ENCODE data around the gene XXYLT1. TPM values are rescaled to one million over a fixed set of nuclear protein-coding genes. Genes with fewer than 3 reads are reported as not detected.

Gene XXYLT1
- total RNA-seq, 1 experiment from 2014 or later = 25.5 TPM

DNA sequence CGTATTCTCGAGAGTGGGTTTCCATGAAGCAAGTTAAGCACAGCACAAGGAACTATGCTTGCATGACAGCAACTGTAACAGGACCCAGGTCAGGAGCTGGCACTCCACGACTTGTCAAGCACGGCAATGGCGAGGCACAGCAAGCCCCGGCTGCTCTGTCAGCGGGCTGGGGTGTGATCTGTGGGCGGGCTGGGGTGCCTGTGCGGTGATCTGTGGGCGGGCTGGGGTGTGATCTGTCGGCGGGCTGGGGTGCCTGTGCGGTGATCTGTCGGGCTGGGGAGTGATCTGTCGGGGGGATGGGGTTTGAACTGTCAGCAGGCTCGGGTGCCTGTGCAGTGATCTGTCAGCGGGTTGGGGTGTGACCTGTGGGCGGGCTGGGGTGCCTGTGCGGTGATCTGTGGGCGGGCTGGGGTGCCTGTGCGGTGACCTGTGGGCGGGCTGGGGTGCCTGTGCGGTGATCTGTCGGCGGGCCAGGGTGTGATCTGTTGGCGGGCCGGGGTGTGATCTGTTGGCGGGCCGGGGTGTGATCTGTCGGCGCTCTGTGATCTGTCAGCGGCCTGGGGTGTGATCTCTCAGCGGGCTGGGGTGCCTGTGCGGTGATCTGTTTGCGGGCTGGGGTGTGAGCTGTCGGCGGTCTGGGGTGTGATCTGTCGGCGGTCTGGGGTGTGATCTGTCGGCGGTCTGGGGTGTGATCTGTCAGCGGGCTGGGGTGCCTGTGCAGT is 205.7 kb downstream of the XXYLT1 start:
- no peaks in the 10 kb centered on the region for H3K79me2 ChIP-seq (ENCODE audit: low read length)
- no peaks in the 10 kb centered on the region for H3K9me3 ChIP-seq (ENCODE audit: low read length)
- BruUV-seq (replicated peaks) = no TSS peak
- H3K27me3 ChIP-seq (ENCODE audit: low read length) = no peaks in the 10 kb centered on the region
- H3K4me2 ChIP-seq (ENCODE audit: low read length) = no peak overlapping the region
- ATAC-seq = no peak
- H3K4me1 ChIP-seq (ENCODE audit: insufficient read depth, low read length) = peaks cover 17% of the 10 kb centered on the region
- no peaks in the 10 kb centered on the region for H3F3A ChIP-seq (ENCODE audit: low read length, unreplicated experiment)
- no peak overlapping the region for H3K4me3 ChIP-seq (ENCODE audit: low read length)
- CTCF ChIA-PET = no interaction called here
- no peak overlapping the region for H2AFZ ChIP-seq (ENCODE audit: low read length)
- H4K20me1 ChIP-seq (ENCODE audit: low read length) = no peaks in the 10 kb centered on the region
- no peak overlapping the region for H3K27ac ChIP-seq (ENCODE audit: low read length)
- intact Hi-C loops (cut with micrococcal nuclease) = no loop called here
- TF ChIP-seq, protein P1, sequence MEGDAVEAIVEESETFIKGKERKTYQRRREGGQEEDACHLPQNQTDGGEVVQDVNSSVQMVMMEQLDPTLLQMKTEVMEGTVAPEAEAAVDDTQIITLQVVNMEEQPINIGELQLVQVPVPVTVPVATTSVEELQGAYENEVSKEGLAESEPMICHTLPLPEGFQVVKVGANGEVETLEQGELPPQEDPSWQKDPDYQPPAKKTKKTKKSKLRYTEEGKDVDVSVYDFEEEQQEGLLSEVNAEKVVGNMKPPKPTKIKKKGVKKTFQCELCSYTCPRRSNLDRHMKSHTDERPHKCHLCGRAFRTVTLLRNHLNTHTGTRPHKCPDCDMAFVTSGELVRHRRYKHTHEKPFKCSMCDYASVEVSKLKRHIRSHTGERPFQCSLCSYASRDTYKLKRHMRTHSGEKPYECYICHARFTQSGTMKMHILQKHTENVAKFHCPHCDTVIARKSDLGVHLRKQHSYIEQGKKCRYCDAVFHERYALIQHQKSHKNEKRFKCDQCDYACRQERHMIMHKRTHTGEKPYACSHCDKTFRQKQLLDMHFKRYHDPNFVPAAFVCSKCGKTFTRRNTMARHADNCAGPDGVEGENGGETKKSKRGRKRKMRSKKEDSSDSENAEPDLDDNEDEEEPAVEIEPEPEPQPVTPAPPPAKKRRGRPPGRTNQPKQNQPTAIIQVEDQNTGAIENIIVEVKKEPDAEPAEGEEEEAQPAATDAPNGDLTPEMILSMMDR (conservative IDR thresholded peaks at IDR 0.05; ENCODE audit: low read depth, low read length) = no peak
- TF ChIP-seq EZH2 (IDR thresholded peaks at IDR 0.05; ENCODE audit: low read length, unreplicated experiment) (no peak), EZH2phosphoT487 (IDR thresholded peaks at IDR 0.05; ENCODE audit: borderline replicate concordance, low read length) (no peak)
- POLR2A ChIA-PET (ENCODE audit: unreplicated experiment) = no interaction called here
- H3K36me3 ChIP-seq (ENCODE audit: low read depth, low read length) = 0 out of 2 replicates have a peak, but pooled peaks cover 5% of the 10 kb centered on the region
- no peak overlapping the region for H3K9ac ChIP-seq (ENCODE audit: low read length)
- no peaks in the 10 kb centered on the region for H3K9me2 ChIP-seq (replicated peaks; ENCODE audit: low read length)
- no peak for DNase-seq

DNA sequence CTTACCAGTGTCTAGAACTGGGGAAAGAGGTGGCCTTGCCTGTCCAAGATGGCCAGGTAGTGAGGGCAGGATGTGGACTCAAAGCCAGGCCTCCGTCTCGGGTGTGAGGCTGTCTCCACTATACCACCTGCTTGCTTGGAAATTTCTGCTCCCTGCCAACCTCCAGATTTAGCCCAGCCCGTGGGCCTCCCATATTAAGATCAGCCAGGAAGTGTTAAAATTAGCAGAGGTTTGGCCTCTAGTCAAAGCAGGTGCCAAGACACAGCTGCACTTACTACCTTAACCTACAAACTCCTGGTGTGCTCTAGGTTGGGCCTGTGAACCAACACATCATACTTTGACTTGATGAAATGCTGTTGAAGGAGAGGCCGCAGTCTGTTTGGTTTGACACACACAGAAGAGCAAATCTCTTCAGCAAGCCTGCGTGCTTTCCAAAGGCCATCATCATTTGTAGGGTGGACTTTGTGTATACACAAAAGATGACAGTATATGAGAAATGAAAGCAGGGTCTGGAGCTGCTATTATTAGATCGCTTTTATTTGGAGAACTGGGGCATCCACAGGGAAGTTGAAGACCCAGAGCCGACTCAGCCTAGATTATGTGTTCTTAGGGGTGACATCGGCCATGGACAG is 206.5 kb downstream of the XXYLT1 start:
- no peak for DNase-seq
- intact Hi-C loops (cut with micrococcal nuclease) = no loop called here
- Histone ChIP-seq H4K20me1 (ENCODE audit: low read length) (no peaks in the 10 kb centered on the region), H3K4me3 (ENCODE audit: low read length) (no peak overlapping the region), H3K9me2 (replicated peaks; ENCODE audit: low read length) (no peaks in the 10 kb centered on the region), H3F3A (ENCODE audit: low read length, unreplicated experiment) (no peaks in the 10 kb centered on the region), H3K4me2 (ENCODE audit: low read length) (no peak overlapping the region), H3K27ac (ENCODE audit: low read length) (no peak overlapping the region), H3K9me3 (ENCODE audit: low read length) (no peaks in the 10 kb centered on the region), H3K9ac (ENCODE audit: low read length) (no peak overlapping the region), H3K79me2 (ENCODE audit: low read length) (no peaks in the 10 kb centered on the region), H3K36me3 (ENCODE audit: low read depth, low read length) (0 out of 2 replicates have a peak, but pooled peaks cover 5% of the 10 kb centered on the region), H3K4me1 (ENCODE audit: insufficient read depth, low read length) (peaks cover 17% of the 10 kb centered on the region), H3K27me3 (ENCODE audit: low read length) (no peaks in the 10 kb centered on the region), H2AFZ (ENCODE audit: low read length) (no peak overlapping the region)
- ChIA-PET POLR2A (ENCODE audit: unreplicated experiment) (no interaction called here), CTCF (interaction anchor here (0.6 to 0.8 kb wide), 2 partner anchors 34 to 62 kb away, joined by 3 to 4 read pairs; no protein-coding TSS in a partner anchor)
- BruUV-seq (replicated peaks) = no TSS peak
- no peak for ATAC-seq
- no peak for TF ChIP-seq EZH2phosphoT487 (IDR thresholded peaks at IDR 0.05; ENCODE audit: borderline replicate concordance, low read length)
- TF ChIP-seq, protein P1 (conservative IDR thresholded peaks at IDR 0.05; ENCODE audit: low read depth, low read length) = no peak
- TF ChIP-seq EZH2 (IDR thresholded peaks at IDR 0.05; ENCODE audit: low read length, unreplicated experiment) = no peak
